ENCODE measurements around the gene EIF2S3.
A peak's percentile ranks its signal among the peaks of the same experiment; 100 is the strongest.
"Not testable (repeated sequence)": the region's sequence is repeated elsewhere in the genome, so short reads cannot be mapped to it uniquely, and the experiment has no call there.

Gene EIF2S3

GRCh38 chrX:24050522-24051318, 4.0 kb upstream of the EIF2S3 start:
- not testable (repeated sequence) for DNase-seq

- no peak for DNase-seq
These were observed 244 bp downstream of the EIF2S3 start for GRCh38 chrX:24055043-24055356.

GRCh38 chrX:24063488-24063887, 8.7 kb downstream of the EIF2S3 start:
- DNase-seq, result no peak

- DNase-seq, result no peak
These were observed 15.1 kb downstream of the EIF2S3 start for GRCh38 chrX:24069877-24070276.

GRCh38 chrX:24079411-24079810, 24.7 kb downstream of the EIF2S3 start:
- DNase-seq, result no peak

- not testable (repeated sequence) for DNase-seq
These were observed 25.5 kb downstream of the EIF2S3 start for GRCh38 chrX:24080245-24080644.

GRCh38 chrX:24080704-24081103, 25.9 kb downstream of the EIF2S3 start:
- no peak for DNase-seq

- DNase-seq, result peak; percentile 34
These were observed 27.0 kb downstream of the EIF2S3 start for GRCh38 chrX:24081661-24082154.

GRCh38 chrX:24082447-24082846, 27.7 kb downstream of the EIF2S3 start:
- DNase-seq, result no peak

- no peak for DNase-seq
These were observed 30.3 kb downstream of the EIF2S3 start for GRCh38 chrX:24085101-24085500.

GRCh38 chrX:24090300-24091200, 35.8 kb downstream of the EIF2S3 start:
- DNase-seq, result no peak

GRCh38 chrX:24093746-24094145, 39.0 kb downstream of the EIF2S3 start:
- DNase-seq, result no peak

GRCh38 chrX:24097741-24098260, 43.0 kb downstream of the EIF2S3 start:
- DNase-seq, result no peak

GRCh38 chrX:24098932-24099331, 44.2 kb downstream of the EIF2S3 start:
- DNase-seq, result no peak

GRCh38 chrX:24099394-24099793, 44.6 kb downstream of the EIF2S3 start:
- DNase-seq, result no peak

GRCh38 chrX:24100713-24101112, 46.0 kb downstream of the EIF2S3 start:
- no peak for DNase-seq

GRCh38 chrX:24110069-24110468, 55.3 kb downstream of the EIF2S3 start:
- no peak for DNase-seq

GRCh38 chrX:24113181-24113580, 58.4 kb downstream of the EIF2S3 start:
- DNase-seq, result no peak

GRCh38 chrX:24117258-24117657, 62.5 kb downstream of the EIF2S3 start:
- DNase-seq, result no peak

GRCh38 chrX:24124244-24124799, 69.6 kb downstream of the EIF2S3 start:
- DNase-seq, result no peak

GRCh38 chrX:24125028-24125612, 70.4 kb downstream of the EIF2S3 start:
- DNase-seq, result no peak
